HepG2 (cell line): ENCODE results near the gene MEGF11. TPM values are rescaled to one million over a fixed set of nuclear protein-coding genes. Genes with fewer than 3 reads are reported as not detected.

Source experiments
- ATAC-seq: fragments of 200-7000 bp; cut with Tn5 transposase; 3 replicates; pipeline ENCODE4 v1.9.1; 2020; ENCODE audit warnings: mild to moderate bottlenecking, moderate library complexity
- BruUV-seq: library from RNA; stranded (reverse); fragments of 400-500 nt; replicated peaks from 2 replicates; lab custom pipeline; 2021; lab: Mats Ljungman, UMichigan
- CTCF ChIA-PET: fragments of 300-600 bp; formaldehyde crosslinking; extraction: SDS; loops from one replicate; lab custom pipeline; 2021; ENCODE audit warnings: low total read pairs, inconsistent platforms, low intra/inter-chr PET ratio; lab: Yijun Ruan, JAX
- POLR2A ChIA-PET: fragments of 350-600 bp; sonication (Branson Sonifier 250); formaldehyde crosslinking; loops from one replicate; lab custom pipeline; 2020; ENCODE audit warnings: antibody characterized with exemption, inconsistent platforms; lab: Yijun Ruan, JAX
- DNase-seq: peaks from one replicate; pipeline ENCODE4 v3.0.0-alpha.2; 2015; ENCODE audit warnings: low spot score
- FAIRE-seq: peaks from 3 replicates; lab custom pipeline; 2011; peaks lifted over from hg19 to GRCh38; lab: Jason Lieb, UNC
- H2AFZ ChIP-seq: one replicate; pipeline ENCODE4 v1.6.1; 2011; ENCODE audit warnings: low read length, inconsistent platforms
- H3K27ac ChIP-seq: fragments of 300-600 bp; 3 replicates; pipeline ENCODE4 v1.8.0; 2011; ENCODE audit warnings: mixed run types, mild to moderate bottlenecking, mixed read lengths, low read length, inconsistent platforms; ENCODE audit not compliant: insufficient read depth; ENCODE audit errors: extremely low read length
- H3K27me3 ChIP-seq, 2 experiments: fragments of 200-600 bp in 1 of 2; 2 replicates in 1 of 2; 3 replicates in 1 of 2; pipeline versions ENCODE4 v1.6.0 to v1.8.0; 2011; ENCODE audit warnings: low read length in 2 of 2, mild to moderate bottlenecking in 2 of 2, moderate library complexity in 2 of 2, inconsistent platforms in 1 of 2; ENCODE audit not compliant: insufficient read depth in 2 of 2, control insufficient read depth in 1 of 2
- H3K36me3 ChIP-seq, 2 experiments: fragments of 200-600 bp in 1 of 2; replicated peaks in 1 of 2; 2 replicates in 1 of 2; 3 replicates in 1 of 2; pipeline versions ENCODE4 v1.5.1 to v1.8.0; 2011; ENCODE audit warnings: low read length in 2 of 2, inconsistent platforms in 1 of 2; ENCODE audit not compliant: insufficient read depth in 2 of 2, control insufficient read depth in 1 of 2
- H3K4me1 ChIP-seq: 2 replicates; pipeline ENCODE4 v1.5.1; 2012; ENCODE audit warnings: low read length, inconsistent platforms; ENCODE audit not compliant: insufficient read depth
- H3K4me2 ChIP-seq: 2 replicates; pipeline ENCODE4 v1.6.0; 2011; ENCODE audit warnings: low read depth, low read length, inconsistent platforms
- H3K4me3 ChIP-seq, 3 experiments: fragments of 200-600 bp in 1 of 3; sonication (generic), shearing (Covaris generic) in 1 of 3; replicated peaks in 1 of 3; 2 replicates each; pipeline ENCODE4 v1.5.1; 2011 to 2016; ENCODE audit warnings: low read length in 3 of 3, inconsistent platforms in 2 of 3, low read depth in 2 of 3, mild to moderate bottlenecking in 2 of 3, control low read depth in 1 of 3, mixed read lengths in 1 of 3; ENCODE audit not compliant: insufficient read depth in 1 of 3
- H3K79me2 ChIP-seq: one replicate; pipeline ENCODE4 v1.6.1; 2011; ENCODE audit warnings: low read length, inconsistent platforms; ENCODE audit not compliant: insufficient read depth
- H3K9ac ChIP-seq: 2 replicates; pipeline ENCODE4 v1.6.0; 2011; ENCODE audit warnings: mild to moderate bottlenecking, low read depth, low read length, inconsistent platforms; ENCODE audit not compliant: insufficient read depth
- H3K9me3 ChIP-seq: 2 replicates; pipeline ENCODE4 v1.5.1; 2012; ENCODE audit warnings: mild to moderate bottlenecking, low read length
- H4K20me1 ChIP-seq: 2 replicates; pipeline ENCODE4 v1.6.0; 2011; ENCODE audit warnings: inconsistent platforms, mild to moderate bottlenecking, low read length, moderate library complexity; ENCODE audit not compliant: insufficient read depth
- DNMT1 ChIP-seq: sonication (generic); formaldehyde crosslinking; IDR thresholded peaks from 2 replicates; pipeline ENCODE4 v1.5.1; 2020; ENCODE audit warnings: mild to moderate bottlenecking, missing genetic modification reagents
- GZF1 ChIP-seq: sonication (generic); formaldehyde crosslinking; IDR thresholded peaks from 2 replicates; pipeline ENCODE4 v1.5.1; 2020; ENCODE audit warnings: mild to moderate bottlenecking, missing genetic modification reagents
- HDAC2 ChIP-seq: sonication (generic); formaldehyde crosslinking; IDR thresholded peaks from 2 replicates; pipeline ENCODE4 v1.4.0; 2020; ENCODE audit warnings: missing genetic modification reagents
- HOXA5 ChIP-seq: sonication (generic); formaldehyde crosslinking; IDR thresholded peaks from 2 replicates; pipeline ENCODE4 v1.4.0; 2020; ENCODE audit warnings: missing genetic modification reagents
- KDM5B ChIP-seq: sonication (generic); formaldehyde crosslinking; IDR thresholded peaks from 2 replicates; pipeline ENCODE4 v1.4.0; 2020; ENCODE audit warnings: missing genetic modification reagents, mild to moderate bottlenecking, borderline replicate concordance
- MAZ ChIP-seq, 2 experiments: sonication (generic) in 1 of 2; formaldehyde crosslinking in 1 of 2; IDR thresholded peaks; 2 replicates each; pipeline versions ENCODE4 v1.5.0 to v1.6.1; 2012 to 2020; ENCODE audit warnings: low read depth in 2 of 2, mild to moderate bottlenecking in 2 of 2, borderline replicate concordance in 1 of 2, improper control_type of control experiment in 1 of 2, low read length in 1 of 2, missing genetic modification reagents in 1 of 2, moderate library complexity in 1 of 2
- RARA ChIP-seq: IDR thresholded peaks from 2 replicates; pipeline ENCODE4 v1.6.1; 2016; ENCODE audit warnings: missing genetic modification reagents, missing compliant biosample characterization
- SOX6 ChIP-seq, 2 experiments: fragments of 450-650 bp in 1 of 2; sonication (generic) in 1 of 2; formaldehyde crosslinking in 1 of 2; IDR thresholded peaks; 2 replicates each; pipeline versions ENCODE4 v1.4.0 to v1.6.1; 2017 to 2020; ENCODE audit warnings: antibody characterized with exemption in 1 of 2, mild to moderate bottlenecking in 1 of 2, missing genetic modification reagents in 1 of 2
- SRSF1 ChIP-seq: fragments of 200-400 bp; formaldehyde crosslinking; optimal IDR thresholded peaks from 2 replicates; pipeline ENCODE3; 2017; ENCODE audit warnings: mild to moderate bottlenecking, low read depth, low read length, moderate library complexity
- TOPORS ChIP-seq: sonication (generic); formaldehyde crosslinking; IDR thresholded peaks from 2 replicates; pipeline ENCODE4 v1.8.0; 2023; ENCODE audit warnings: mild to moderate bottlenecking, missing genetic modification reagents
- ZFP1 ChIP-seq: IDR thresholded peaks from 2 replicates; pipeline ENCODE4 v1.6.1; 2016
- ZIK1 ChIP-seq: sonication (generic); formaldehyde crosslinking; IDR thresholded peaks from 2 replicates; pipeline ENCODE4 v1.5.0; 2020; ENCODE audit warnings: mild to moderate bottlenecking, low read depth, missing genetic modification reagents, borderline replicate concordance
- ZMYM4 ChIP-seq: sonication (generic); formaldehyde crosslinking; IDR thresholded peaks from 2 replicates; pipeline ENCODE4 v1.8.1; 2023; ENCODE audit warnings: mild to moderate bottlenecking, missing genetic modification reagents
- ZNF18 ChIP-seq: sonication (generic); formaldehyde crosslinking; IDR thresholded peaks from 2 replicates; pipeline ENCODE4 v1.8.0; 2022; ENCODE audit warnings: mild to moderate bottlenecking, missing genetic modification reagents; ENCODE audit not compliant: insufficient replicate concordance
- ZNF557 ChIP-seq: sonication (generic); formaldehyde crosslinking; IDR thresholded peaks from 2 replicates; pipeline ENCODE4 v1.4.0; 2020; ENCODE audit warnings: missing genetic modification reagents
- ZNF558 ChIP-seq: sonication (generic); formaldehyde crosslinking; IDR thresholded peaks from 2 replicates; pipeline ENCODE4 v1.9.0; 2022; ENCODE audit warnings: mild to moderate bottlenecking, missing genetic modification reagents, borderline replicate concordance
- ZNF572 ChIP-seq: sonication (generic); formaldehyde crosslinking; IDR thresholded peaks from 2 replicates; pipeline ENCODE4 v1.5.1; 2020; ENCODE audit warnings: mild to moderate bottlenecking, missing genetic modification reagents
- ZNF644 ChIP-seq: IDR thresholded peaks from 2 replicates; pipeline ENCODE4 v1.6.1; 2016; ENCODE audit warnings: low read depth
- ZNF781 ChIP-seq: sonication (generic); formaldehyde crosslinking; IDR thresholded peaks from 2 replicates; pipeline ENCODE4 v1.5.1; 2020; ENCODE audit warnings: borderline replicate concordance, mild to moderate bottlenecking, missing genetic modification reagents; ENCODE audit errors: not compliant biosample characterization
- ZSCAN21 ChIP-seq: sonication (generic); formaldehyde crosslinking; IDR thresholded peaks from 2 replicates; pipeline ENCODE4 v1.8.0; 2022; ENCODE audit warnings: mild to moderate bottlenecking, missing genetic modification reagents, moderate library complexity, borderline replicate concordance
- WGBS: methylation state at CpG from one replicate; pipeline ENCODE4 v1.1.6; 2017; ENCODE audit warnings: low lambda C conversion rate; 5-methylcytosine and 5-hydroxymethylcytosine counted together
- in situ Hi-C: cut with HindIII; loops from 2 replicates; pipeline ENCODE4 v1.10.0; 2017; ENCODE audit warnings: low pct_unique_long_range_greater_than_20kb; ENCODE audit not compliant: extremely low pct_ligation_motif_present
- intact Hi-C: fragments of 100-400 bp; cut with micrococcal nuclease; formaldehyde crosslinking; loops from one replicate; pipeline ENCODE4 v1.10.0; 2022; ENCODE audit not compliant: unreplicated experiment
- polyA plus RNA-seq, 8 experiments: library from polyadenylated mRNA; depleted of rRNA in 3 of 8; stranded (reverse) in 7 of 8; unstranded in 1 of 8; fragments of >200 nt; fragmentation: Illumina TruSeq in 4 of 8; extraction: Trizol in 4 of 8; gene quantifications; 2 replicates each; pipeline versions ENCODE4 v1.2.1 to v1.2.3, GENCODE V29; 2011 to 2016; ENCODE audit warnings: low read depth in 4 of 8, missing spikeins in 1 of 8, mixed read lengths in 1 of 8; ENCODE audit not compliant: insufficient read depth in 1 of 8
- total RNA-seq, 5 experiments: library from RNA; depleted of rRNA; stranded (reverse); fragments of >200 nt; fragmentation: Illumina TruSeq; extraction: Trizol; gene quantifications; 2 replicates each; pipeline ENCODE4 v1.2.3, GENCODE V29; 2016; ENCODE audit warnings: low read depth in 1 of 5

The MEGF11 gene
- total and polyA plus RNA-seq, 2 of the 13 experiments (the other 11 are each of a cell fraction or from before 2014, with no cell fraction given), result not detected

GRCh38 chr15:66292571-66293418, 39.2 kb upstream of the MEGF11 start (continued):
- TF ChIP-seq GZF1 (CRISPR knock-in tag) (peak; percentile 99), SRSF1 (peak; percentile 42), SOX6 (IDR thresholded peaks at IDR 0.05) (no peak), SOX6 (CRISPR knock-in tag; IDR thresholded peaks at IDR 0.05) (0 out of 2 replicates have a peak, but pooled peaks have one; percentile 18), ZFP1 (CRISPR knock-in tag) (no peak), ZSCAN21 (CRISPR knock-in tag) (no peak), ZNF572 (0 out of 2 replicates have a peak, but pooled peaks have one; percentile 35)
- TF ChIP-seq, all 625 proteins: peak for 18

- Histone ChIP-seq H3K4me2 (peak overlapping the region; percentile 94), H3K27ac (no peak overlapping the region), H4K20me1 (no peaks in the 10 kb centered on the region), H3K4me1 (peaks cover 52% of the 10 kb centered on the region), H3K9ac (peak overlapping the region; percentile 93; the same call in 1 of the 2 replicates), H3K79me2 (peaks cover 29% of the 10 kb centered on the region), H3K4me3 (peak overlapping the region in 1 of 3 experiments; percentile 82; a peak in 1 of 6 replicates), H2AFZ (no peak overlapping the region), H3K9me3 (no peaks in the 10 kb centered on the region), H3K27me3 (no peaks in the 10 kb centered on the region; a peak in 1 of 5 replicates), H3K36me3 (no peaks in the 10 kb centered on the region; a peak in 1 of 5 replicates)
- intact Hi-C loops, result loop anchor here (10.0 kb wide), 1 partner anchor 93 kb away; the partner anchor contains the start of gene MAP2K1
- in situ Hi-C loops, result no loop called here
- no TSS peak for BruUV-seq
- ATAC-seq (no peak), DNase-seq (no peak), FAIRE-seq (no peak)
- CTCF ChIA-PET, result no interaction called here
- POLR2A ChIA-PET, result no interaction called here
- whole genome bisulfite sequencing, result 97% methylated on average over 5 of the region's 6 CpGs
- TF ChIP-seq ZNF558 (CRISPR knock-in tag) (no peak), HOXA5 (no peak), DNMT1 (no peak), ZNF781 (CRISPR knock-in tag) (no peak), TOPORS (CRISPR knock-in tag) (no peak), ZMYM4 (no peak), HDAC2 (CRISPR knock-in tag) (no peak), MAZ (IDR thresholded peaks at IDR 0.05; ENCODE audit: borderline replicate concordance, low read depth, low read length) (no peak), MAZ (CRISPR knock-in tag; IDR thresholded peaks at IDR 0.05; ENCODE audit: low read depth) (no peak), ZIK1 (CRISPR knock-in tag) (no peak), RARA (CRISPR knock-in tag) (no peak), ZNF644 (no peak), ZNF18 (CRISPR knock-in tag) (no peak), KDM5B (no peak), ZNF557 (no peak)
These were observed 38.4 kb upstream of the MEGF11 start for GRCh38 chr15:66291816-66292570.
